Smooth muscle cell (in vitro differentiated cells): ENCODE data around the gene TEP1. TPM values are rescaled to one million over a fixed set of nuclear protein-coding genes. Genes with fewer than 3 reads are reported as not detected.

Experiments used
- DNase-seq: peaks from one replicate; lab custom pipeline; 2025; ENCODE audit not compliant: unreplicated experiment; lab: John Stamatoyannopoulos, UW
- H2AFZ ChIP-seq: fragments of 200-600 bp; sonication (generic); 2 replicates; pipeline ENCODE4 v1.6.0; 2016; ENCODE audit warnings: antibody characterized with exemption, low read depth, mild to moderate bottlenecking
- H3F3A ChIP-seq: fragments of 200-600 bp; sonication (generic); 2 replicates; pipeline ENCODE4 v1.6.0; 2017; ENCODE audit warnings: antibody characterized with exemption, low read depth
- H3K27ac ChIP-seq: fragments of 200-600 bp; sonication (generic); 2 replicates; pipeline ENCODE4 v1.5.1; 2016; ENCODE audit warnings: low read depth, mild to moderate bottlenecking
- H3K27me3 ChIP-seq: fragments of 200-600 bp; sonication (generic); 2 replicates; pipeline ENCODE4 v1.6.1; 2016; ENCODE audit warnings: low read depth, mild to moderate bottlenecking
- H3K36me3 ChIP-seq: fragments of 200-600 bp; sonication (generic); 2 replicates; pipeline ENCODE4 v1.5.1; 2016; ENCODE audit warnings: low read depth
- H3K4me1 ChIP-seq: fragments of 200-600 bp; sonication (generic); 2 replicates; pipeline ENCODE4 v1.5.1; 2016; ENCODE audit warnings: low read depth
- H3K4me2 ChIP-seq: fragments of 200-600 bp; sonication (generic); 2 replicates; pipeline ENCODE4 v1.6.0; 2016; ENCODE audit warnings: mild to moderate bottlenecking
- H3K4me3 ChIP-seq: fragments of 200-600 bp; sonication (generic); 2 replicates; pipeline ENCODE4 v1.5.1; 2016; ENCODE audit warnings: mild to moderate bottlenecking
- H3K79me2 ChIP-seq: fragments of 200-600 bp; sonication (generic); 2 replicates; pipeline ENCODE4 v1.6.0; 2016; ENCODE audit warnings: low read depth, mild to moderate bottlenecking
- H3K9ac ChIP-seq: fragments of 200-600 bp; sonication (generic); 2 replicates; pipeline ENCODE4 v1.6.0; 2016; ENCODE audit warnings: low read depth
- H3K9me3 ChIP-seq: fragments of 200-600 bp; sonication (generic); replicated peaks from 2 replicates; pipeline ENCODE4 v1.5.1; 2016; ENCODE audit warnings: low read depth
- H4K20me1 ChIP-seq: fragments of 200-600 bp; sonication (generic); 2 replicates; pipeline ENCODE4 v1.6.0; 2016; ENCODE audit warnings: low read depth
- WGBS: methylation state at CpG from one replicate; pipeline ENCODE4 v1.1.7; 2016; ENCODE audit warnings: low lambda C conversion rate; 5-methylcytosine and 5-hydroxymethylcytosine counted together
- polyA plus RNA-seq: library from polyadenylated mRNA; unstranded; fragments of >200 nt; fragmentation: Nextera tagmentation; extraction: Ambion mirVana; gene quantifications from 2 replicates; pipeline ENCODE4 v1.2.1, GENCODE V29; 2016
- total RNA-seq: library from RNA; depleted of rRNA; stranded (reverse); fragments of >200 nt; gene quantifications from 2 replicates; pipeline ENCODE4 v1.2.3, GENCODE V29; 2014
- TF ChIP-seq, protein P1 (sequence below): fragments of 200-600 bp; sonication (generic); IDR thresholded peaks from 2 replicates; pipeline ENCODE4 v1.5.1; 2017; ENCODE audit warnings: borderline replicate concordance, mild to moderate bottlenecking, antibody characterized with exemption; ENCODE audit not compliant: insufficient read depth, poor library complexity, severe bottlenecking

Gene TEP1
- total and polyA plus RNA-seq, 2 experiments from 2014 or later = 4.0 to 10.3 TPM

GRCh38 chr14:20391505-20391904 is 21.8 kb downstream of the TEP1 start:
- Histone ChIP-seq H3K79me2 (no peaks in the 10 kb centered on the region), H3K27ac (no peak overlapping the region), H3K4me3 (no peak overlapping the region), H3K4me2 (no peak overlapping the region), H3K9me3 (no peaks in the 10 kb centered on the region), H2AFZ (no peak overlapping the region), H3K4me1 (no peaks in the 10 kb centered on the region), H3F3A (no peaks in the 10 kb centered on the region), H3K9ac (no peak overlapping the region), H3K36me3 (peaks cover 3% of the 10 kb centered on the region), H3K27me3 (no peaks in the 10 kb centered on the region), H4K20me1 (no peaks in the 10 kb centered on the region)
- DNase-seq = no peak
- 97% methylated on average over 4 of the region's 4 CpGs for WGBS
- TF ChIP-seq, protein P1, sequence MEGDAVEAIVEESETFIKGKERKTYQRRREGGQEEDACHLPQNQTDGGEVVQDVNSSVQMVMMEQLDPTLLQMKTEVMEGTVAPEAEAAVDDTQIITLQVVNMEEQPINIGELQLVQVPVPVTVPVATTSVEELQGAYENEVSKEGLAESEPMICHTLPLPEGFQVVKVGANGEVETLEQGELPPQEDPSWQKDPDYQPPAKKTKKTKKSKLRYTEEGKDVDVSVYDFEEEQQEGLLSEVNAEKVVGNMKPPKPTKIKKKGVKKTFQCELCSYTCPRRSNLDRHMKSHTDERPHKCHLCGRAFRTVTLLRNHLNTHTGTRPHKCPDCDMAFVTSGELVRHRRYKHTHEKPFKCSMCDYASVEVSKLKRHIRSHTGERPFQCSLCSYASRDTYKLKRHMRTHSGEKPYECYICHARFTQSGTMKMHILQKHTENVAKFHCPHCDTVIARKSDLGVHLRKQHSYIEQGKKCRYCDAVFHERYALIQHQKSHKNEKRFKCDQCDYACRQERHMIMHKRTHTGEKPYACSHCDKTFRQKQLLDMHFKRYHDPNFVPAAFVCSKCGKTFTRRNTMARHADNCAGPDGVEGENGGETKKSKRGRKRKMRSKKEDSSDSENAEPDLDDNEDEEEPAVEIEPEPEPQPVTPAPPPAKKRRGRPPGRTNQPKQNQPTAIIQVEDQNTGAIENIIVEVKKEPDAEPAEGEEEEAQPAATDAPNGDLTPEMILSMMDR = no peak

DNA sequence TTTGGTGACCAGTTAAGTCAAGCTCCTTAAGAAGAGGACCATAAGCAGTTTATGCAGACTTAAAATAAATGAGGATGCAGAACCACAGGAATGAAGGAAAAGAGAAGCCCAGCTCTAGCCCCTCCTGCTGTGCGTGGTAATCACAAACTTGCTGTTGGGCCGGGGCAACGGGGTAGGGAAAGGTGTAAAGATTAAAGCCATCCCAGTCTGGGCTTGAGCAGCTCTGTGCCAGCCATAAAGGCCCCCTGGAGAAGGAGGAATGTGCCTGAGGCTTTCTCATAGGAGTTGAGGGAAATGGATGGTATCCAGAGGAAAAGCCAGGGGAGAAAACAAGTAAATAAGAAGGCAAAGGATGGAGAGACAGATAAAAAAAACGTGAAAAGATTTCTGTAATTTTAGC is 25.1 kb downstream of the TEP1 start:
- H3K4me1 ChIP-seq = no peaks in the 10 kb centered on the region
- DNase-seq = no peak
- 66% methylated on average over 4 of the region's 4 CpGs for WGBS
- no peaks in the 10 kb centered on the region for H3K9me3 ChIP-seq
- no peak overlapping the region for H3K27ac ChIP-seq
- no peak overlapping the region for H3K9ac ChIP-seq
- no peaks in the 10 kb centered on the region for H4K20me1 ChIP-seq
- TF ChIP-seq, protein P1 = no peak
- no peaks in the 10 kb centered on the region for H3K27me3 ChIP-seq
- no peaks in the 10 kb centered on the region for H3F3A ChIP-seq
- no peak overlapping the region for H3K4me3 ChIP-seq
- H3K79me2 ChIP-seq = no peaks in the 10 kb centered on the region
- peaks cover 5% of the 10 kb centered on the region for H3K36me3 ChIP-seq
- H2AFZ ChIP-seq = no peak overlapping the region
- H3K4me2 ChIP-seq = no peak overlapping the region

DNA sequence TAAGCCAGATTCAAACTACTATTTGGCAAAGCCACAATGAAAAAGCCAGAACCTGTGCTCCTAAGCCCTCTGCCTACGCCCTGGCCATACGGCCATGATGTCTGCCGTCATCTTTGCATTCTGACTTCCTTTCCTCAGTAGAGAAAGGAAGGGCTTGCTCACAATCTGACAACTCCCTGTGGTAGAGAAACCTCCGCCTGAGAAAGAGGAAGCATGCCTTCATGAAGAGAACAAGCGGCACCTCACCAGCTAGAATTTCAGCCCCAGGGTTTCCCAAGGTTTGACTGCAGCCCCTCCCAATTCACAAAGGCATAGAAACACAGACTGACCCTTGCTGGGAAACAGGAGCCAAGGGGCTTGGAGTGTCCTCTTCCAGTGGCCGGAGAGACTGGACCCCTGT is 25.7 kb downstream of the TEP1 start:
- WGBS = 96% methylated on average over 6 of the region's 6 CpGs
- Histone ChIP-seq H3K4me1 (no peaks in the 10 kb centered on the region), H3K79me2 (no peaks in the 10 kb centered on the region), H3F3A (no peaks in the 10 kb centered on the region), H3K36me3 (peaks cover 5% of the 10 kb centered on the region), H4K20me1 (no peaks in the 10 kb centered on the region), H2AFZ (no peak overlapping the region), H3K4me3 (no peak overlapping the region), H3K27ac (no peak overlapping the region), H3K9me3 (no peaks in the 10 kb centered on the region), H3K27me3 (no peaks in the 10 kb centered on the region), H3K4me2 (no peak overlapping the region), H3K9ac (no peak overlapping the region)
- no peak for DNase-seq
- TF ChIP-seq, protein P1 = no peak

- Histone ChIP-seq H3K9me3 (no peaks in the 10 kb centered on the region), H3K9ac (no peak overlapping the region), H3K79me2 (no peaks in the 10 kb centered on the region), H2AFZ (no peak overlapping the region), H3K4me1 (no peaks in the 10 kb centered on the region), H3K36me3 (peaks cover 5% of the 10 kb centered on the region), H3K27ac (no peak overlapping the region), H3F3A (no peaks in the 10 kb centered on the region), H3K4me3 (no peak overlapping the region), H3K27me3 (no peaks in the 10 kb centered on the region), H4K20me1 (no peaks in the 10 kb centered on the region), H3K4me2 (no peak overlapping the region)
- WGBS = 96% methylated on average over 16 of the region's 17 CpGs
- TF ChIP-seq, protein P1 = no peak
- DNase-seq = no peak
Measured at GRCh38 chr14:20386276-20386855, 26.9 kb downstream of the TEP1 start.
